GM19468 (cell line): ENCODE measurements around the gene MTCL3.

Experiments used
- ATAC-seq: cut with Tn5 transposase; IDR thresholded peaks from one replicate; pipeline ENCODE4 v1.9.1; 2021; ENCODE audit warnings: mild to moderate bottlenecking, moderate library complexity, moderate number of reproducible peaks; ENCODE audit not compliant: unreplicated experiment; ENCODE audit errors: extremely low read depth

MTCL3 gene

DNA sequence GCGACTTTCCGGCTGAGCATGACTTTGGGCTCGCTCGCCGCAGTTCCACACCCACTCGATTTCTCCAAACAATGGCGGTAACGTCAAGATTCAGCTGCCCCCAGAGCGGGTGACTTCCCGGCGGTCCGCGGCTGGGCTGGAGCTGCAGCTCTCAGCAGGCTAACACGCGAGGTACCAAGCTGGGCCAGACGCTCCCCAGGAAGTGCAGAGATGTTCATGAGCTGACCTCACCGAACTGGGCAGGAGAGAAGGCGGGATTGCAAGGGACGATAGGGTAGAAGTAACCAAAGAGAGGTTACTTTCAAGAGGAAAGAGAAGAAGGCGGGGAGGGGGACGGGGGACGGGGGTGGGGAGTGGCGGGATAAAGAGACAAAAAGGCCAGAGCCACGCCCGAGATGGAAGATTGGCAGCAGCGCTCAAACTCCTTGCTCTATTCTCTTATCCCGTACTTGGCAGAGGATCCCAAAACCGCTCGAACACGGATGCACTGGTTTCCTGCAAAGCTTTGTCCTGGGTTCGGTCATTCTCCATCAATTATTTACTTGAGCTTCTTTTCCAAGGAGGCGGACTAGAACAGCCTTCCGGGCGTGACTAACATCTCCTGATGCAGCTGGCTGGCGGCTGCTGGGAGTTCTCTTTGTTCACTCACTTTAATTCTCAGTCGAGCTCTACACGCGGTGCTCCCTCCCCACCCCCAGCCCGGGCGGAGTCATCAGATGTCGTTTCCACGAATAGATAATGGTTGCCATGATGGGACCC, at the start of gene MTCL3:
MTCL3 (minus strand) TSS at position 626 of the 759 bp plus-strand sequence.
- ATAC-seq: no peak

DNA sequence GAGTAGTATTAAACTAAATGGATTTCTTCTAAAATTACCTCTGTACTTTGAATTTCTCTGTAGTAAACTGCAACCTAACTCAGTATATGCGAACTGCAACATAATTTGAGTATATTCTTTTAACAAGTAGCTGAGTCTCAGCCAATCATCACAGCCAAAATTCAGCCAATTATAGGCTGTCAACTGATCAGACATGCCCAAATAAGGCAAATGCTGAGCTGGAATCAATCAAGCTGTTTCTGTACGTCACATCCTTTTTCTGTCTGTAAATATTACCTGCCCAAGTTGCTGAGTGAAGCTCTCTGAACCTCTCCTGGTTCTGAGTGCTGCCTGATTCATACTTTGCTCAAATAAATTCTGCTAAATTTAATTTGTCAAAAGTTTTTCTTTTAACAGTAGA, 48.3 kb upstream of the MTCL3 start:
- ATAC-seq: no peak

DNA sequence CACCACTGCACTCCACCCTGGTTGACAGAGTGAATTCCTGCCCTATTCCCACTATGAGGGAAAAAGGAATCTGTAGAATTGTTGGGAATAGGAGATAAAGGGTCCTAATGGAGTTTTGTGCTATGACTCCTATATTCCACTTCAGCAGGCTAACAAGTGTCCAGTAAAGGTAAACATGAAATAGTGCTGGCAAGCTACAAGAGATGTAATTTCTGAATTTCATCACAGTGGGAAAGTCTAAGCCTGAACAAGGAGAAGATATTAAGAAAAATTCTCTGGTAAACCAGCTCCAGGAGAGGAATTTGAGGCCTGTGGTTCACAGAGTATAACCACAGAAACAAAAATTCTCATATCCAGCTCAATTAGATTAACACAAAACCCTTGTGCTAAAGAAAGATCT, 47.5 kb upstream of the MTCL3 start:
- no peak for ATAC-seq

DNA sequence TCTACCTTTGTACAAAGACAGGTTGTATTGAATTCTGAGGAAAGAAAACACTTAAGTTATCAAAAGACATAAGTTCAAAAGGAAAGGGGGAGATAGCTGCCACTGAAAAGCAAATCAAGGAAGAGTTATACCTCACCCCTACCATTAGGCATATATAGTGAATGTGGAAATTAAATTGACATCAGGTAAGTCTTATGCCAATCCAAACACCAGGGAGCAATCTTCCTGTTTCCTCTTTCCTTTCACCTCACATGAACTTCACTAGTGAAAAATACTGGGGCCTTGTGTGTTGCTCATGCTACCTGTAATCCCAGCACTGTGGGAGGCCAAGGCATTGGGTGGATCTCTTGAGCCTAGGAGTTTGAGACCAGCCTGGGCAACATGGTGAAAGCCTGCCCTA, 47.0 kb upstream of the MTCL3 start:
- no peak for ATAC-seq

DNA sequence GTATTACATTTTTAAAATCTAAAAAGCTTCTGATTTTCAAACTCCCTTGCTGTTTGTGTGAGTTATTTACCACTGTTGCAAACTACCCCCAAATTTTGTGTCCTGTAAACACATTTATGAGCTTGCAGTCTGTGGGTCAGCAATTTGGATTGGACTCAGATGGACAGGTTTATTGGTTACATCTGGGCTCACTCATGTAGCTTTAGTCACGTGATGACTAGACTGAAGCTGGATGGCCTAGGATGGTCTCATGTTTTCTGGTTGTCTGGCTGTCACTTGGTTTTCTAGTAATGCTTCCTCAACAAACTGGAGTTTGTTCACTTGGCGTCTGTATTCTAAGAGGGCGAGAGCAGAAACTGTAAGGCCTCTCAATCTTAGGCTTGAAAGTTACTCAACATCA, 45.6 kb upstream of the MTCL3 start:
- ATAC-seq: no peak

DNA sequence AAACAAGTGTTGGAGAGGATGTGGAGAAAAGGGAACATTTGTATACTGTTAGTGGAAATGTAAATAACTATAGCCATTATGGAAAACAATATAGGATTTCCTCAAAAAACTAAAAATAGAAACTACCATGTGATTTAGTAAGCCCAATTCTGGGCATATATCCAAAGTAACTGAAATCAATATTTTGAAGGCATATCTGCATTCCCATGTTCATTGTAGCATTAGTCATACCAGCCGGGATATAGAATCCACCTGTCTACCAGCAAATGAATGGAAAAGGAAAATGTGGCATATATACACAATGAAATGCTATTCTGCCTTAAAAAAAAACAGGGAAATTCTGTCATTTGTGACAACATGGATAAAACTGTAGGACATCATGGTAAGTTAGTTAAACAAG, 42.5 kb upstream of the MTCL3 start:
- no peak for ATAC-seq

DNA sequence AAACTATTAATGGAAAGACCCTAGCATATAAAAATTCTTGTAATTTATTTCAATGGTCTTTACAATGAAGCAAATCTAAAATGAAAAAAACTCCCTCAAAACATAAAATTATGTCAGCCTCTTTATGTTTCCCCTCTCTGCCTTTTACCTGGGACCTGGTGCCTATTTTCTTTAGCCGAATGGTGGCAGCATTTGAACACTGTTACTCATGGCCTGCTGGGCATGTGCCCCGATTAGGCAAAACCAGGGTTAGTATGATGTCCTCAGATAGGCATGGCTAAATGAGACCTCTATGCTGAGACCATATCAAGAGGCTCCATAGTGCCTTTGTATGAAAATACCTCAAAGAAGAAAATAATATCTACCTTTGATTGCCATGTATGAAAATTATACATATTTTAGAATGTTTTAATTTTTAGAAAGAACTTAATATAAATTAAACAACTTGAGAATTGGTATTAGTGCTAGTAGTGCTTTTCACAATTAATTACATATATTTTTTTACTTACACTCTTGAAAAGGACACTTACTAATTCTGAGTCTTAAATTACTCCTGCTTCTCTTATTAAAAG, 35.4 kb upstream of the MTCL3 start:
- peak; percentile 57 for ATAC-seq

DNA sequence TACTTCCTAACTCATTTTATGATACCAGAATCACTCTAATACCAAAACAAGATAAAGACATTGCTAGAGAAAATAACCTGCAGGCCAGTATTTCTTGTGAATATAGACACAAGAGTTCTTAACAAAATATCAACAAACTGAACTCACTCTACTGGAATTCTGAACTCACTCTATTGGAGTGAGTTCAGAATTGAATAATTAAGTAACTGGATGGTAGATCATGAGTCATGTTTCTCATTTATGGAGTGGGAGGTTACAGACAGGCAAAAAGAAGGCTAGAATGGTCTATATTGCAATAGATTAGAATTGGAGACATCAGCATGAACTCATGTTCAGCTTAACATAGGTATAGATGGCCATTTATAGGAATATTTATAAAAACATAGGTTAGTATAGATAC, 31.3 kb upstream of the MTCL3 start:
- ATAC-seq: no peak

DNA sequence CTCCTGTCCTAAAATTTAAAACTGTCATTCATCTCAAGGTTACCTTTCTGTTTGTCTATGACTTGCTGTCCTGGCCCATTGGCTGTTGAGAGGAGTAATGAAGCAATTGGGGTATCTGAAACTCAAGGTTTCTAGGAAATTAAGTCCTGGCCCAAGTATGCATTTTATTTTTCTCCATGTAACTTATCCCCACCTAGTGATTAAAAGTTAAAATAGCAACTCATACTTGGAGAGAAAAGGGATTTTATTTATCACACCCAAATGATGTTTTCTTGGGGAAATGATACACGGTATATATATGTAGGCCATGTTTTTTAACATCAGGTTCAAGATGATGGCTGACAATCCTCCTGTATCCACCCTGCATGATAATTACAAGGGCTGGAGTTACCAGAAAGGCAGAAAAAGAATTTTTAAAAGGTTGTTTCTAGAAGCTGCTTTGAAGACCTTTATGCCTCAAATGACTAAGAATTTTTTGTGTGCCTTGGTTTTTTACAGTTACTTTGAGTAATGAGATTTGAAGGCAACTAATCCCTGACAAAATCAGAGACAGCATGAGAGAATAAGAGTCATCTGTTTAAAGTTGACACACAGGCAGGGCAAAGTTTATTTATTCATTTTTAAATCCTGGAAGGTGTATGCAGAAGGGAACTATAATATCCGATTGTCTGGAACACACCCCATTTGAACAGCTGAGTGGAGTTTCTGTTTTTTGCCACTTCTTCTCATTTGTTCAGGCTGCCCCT, 28.9 kb upstream of the MTCL3 start:
- no peak for ATAC-seq

DNA sequence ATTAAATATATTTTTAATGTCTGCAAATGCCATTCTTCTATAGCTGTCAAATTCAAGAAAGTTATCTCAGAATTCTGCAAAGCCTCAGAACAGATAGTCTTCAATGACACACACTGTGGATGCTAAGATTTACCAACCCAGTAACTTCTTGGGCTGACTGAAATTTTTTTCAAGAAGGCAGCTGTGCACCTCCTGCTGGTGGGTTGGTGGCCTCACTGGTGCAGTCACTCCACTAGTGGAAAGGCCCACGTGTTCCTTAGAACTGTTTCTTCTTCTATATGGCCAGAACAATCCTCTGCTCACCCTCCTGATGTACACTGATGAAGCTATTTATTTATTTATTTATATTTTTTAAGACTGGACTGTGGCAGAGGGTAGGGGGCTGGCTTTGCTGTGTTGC, 28.1 kb upstream of the MTCL3 start:
- no peak for ATAC-seq

DNA sequence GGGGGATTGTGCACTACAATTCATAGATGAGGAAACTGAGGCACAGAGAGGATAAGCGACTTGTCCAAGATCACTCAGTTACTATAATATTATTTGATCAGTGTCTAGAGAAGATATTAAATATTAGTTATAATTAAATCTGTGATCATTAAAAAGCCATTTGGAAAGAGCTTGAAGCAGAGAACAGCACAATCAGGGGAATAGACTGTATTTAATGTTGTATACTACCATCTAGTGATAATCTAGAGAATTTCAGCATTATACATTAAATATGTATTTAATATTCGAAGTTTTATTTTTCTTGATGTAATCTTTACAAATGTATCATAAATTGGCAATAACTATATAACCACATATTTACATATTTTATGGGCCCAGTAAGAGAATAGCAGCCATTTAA, 20.1 kb upstream of the MTCL3 start:
- ATAC-seq: no peak

DNA sequence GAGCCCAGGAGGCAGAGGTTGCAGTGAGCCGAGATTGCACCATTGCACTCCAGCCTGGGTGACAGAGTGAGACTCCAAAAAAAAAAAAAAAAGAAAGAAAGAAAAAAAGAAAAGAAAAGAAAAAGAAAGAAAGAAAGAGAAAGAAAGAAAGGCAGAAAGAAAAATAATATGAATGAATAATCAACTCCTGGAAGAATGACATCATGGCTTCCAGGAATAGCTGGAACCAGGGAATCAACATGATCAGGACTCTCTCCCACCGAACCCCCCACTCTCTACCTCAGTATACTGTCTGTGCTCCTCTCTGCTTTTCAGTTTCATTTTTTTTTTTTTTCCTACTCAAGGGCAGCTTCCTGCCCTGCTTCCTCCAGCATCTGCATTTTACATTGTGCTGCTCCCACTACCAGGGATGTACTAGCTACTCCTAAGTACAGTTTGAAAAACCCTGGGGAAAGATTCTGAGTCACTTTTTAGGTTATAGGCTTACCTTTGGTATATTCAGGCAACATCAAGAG, 19.7 kb upstream of the MTCL3 start:
- ATAC-seq: no peak

DNA sequence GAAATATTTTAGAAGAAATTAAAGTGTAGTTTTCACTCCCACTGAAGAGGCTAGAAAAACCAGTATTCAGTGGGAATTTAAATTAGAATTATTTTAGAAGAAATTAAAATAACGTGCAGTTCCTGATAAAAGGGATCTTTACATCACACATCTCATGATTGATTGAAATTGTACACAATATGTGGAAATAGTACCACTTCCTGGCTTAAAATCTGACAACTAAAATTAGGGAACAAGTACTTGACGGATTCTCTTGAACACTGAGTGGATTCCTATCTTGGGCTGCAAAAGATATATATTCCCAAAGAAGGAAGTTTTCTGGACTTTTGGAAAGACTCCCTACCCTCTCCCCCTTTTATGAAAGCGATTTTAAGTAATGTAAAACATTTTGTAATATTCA, 14.6 kb upstream of the MTCL3 start:
- ATAC-seq: no peak

DNA sequence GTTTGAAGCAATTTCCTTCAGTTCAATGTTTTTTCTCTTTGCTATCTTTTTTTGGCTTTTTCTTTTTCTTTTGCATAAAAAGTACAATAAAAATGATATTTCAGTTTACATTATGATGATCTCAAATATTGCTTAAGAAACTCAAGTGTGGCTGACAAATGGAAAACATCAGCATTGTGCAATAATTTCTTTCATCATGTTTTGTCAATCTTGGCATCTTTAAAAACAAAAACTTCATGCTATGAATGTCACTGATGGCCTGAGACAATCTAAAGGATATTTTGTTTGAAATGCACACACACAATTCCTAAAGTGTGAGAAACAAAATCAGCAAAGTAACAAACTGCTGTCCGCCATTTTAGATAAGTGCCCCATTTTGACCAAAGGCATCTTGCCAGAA, 13.9 kb upstream of the MTCL3 start:
- no peak for ATAC-seq

DNA sequence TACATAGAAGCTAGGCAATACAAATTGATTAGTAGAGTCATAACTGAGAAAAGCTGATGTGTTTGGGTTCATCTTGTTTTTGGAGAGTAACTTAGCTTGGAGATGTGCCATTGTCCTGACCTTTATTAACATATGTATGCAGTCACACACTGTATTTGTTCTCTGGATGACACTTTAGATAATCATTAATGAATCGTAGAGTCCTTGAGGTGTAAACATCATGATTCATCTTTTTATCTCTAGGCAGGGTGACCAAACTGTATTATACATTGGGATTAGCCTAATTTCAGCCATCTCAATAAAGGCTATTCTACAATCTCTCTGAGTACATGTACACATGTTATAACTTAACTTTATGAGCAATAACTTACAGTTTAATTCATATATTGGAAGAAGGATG, 3.6 kb upstream of the MTCL3 start:
- no peak for ATAC-seq

DNA sequence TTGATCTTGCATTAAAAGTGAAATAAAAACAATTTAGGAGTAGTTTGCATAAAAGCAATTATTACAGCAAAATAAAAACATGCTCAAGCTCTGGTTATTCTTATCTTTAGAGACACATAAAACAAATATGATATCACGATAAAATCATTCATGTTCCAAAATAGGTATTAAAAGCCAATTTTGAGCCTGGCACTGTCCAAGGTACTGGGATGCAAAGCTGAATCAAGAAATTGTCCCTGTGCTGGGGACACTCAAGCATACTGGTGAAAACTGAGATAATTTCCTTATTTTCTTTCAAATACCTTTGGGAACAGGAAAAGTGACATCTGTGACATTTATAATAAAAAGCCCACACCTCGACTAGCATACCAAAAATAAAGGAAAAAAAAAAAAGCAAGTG, 931 bp upstream of the MTCL3 start:
- ATAC-seq: no peak

DNA sequence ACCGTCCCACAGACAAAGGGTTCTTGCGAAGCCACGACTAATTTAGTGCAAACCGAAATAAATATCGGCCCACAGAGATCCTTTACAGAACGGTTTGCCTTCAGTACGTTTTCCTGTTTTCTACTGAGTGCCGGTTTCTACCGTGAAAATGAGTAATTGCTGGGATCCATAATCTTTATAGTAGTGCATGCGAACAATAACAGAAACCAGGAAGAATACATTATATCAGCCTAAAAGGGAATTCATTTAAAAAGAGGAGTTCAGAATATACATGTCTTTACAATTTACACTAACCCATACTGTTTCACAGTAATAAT, 292 bp upstream of the MTCL3 start:
- no peak for ATAC-seq

DNA sequence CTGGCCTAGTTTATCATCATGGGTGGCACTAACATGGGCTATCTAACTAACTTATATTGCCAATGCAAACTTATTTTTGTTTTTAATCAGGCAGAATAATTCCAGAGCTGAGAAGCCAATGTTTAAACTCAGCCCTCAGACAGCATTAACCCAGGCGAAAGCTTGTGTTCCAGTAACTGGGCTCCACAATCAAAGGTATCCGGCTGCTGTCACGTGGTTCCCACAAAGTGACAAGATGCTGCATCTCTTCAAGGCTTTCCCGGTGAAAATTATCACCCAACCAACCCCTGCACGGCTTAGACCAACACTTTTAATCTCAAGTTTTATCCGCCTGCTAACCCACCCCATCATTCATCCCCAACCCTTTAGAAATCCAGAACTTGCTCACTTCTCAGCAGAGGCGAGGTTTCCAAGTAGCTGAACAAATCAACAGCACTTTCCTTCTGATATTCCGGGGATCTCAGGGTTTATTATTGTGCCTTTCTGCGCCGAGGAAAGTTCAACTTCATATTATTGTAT, 885 bp downstream of the MTCL3 start:
- ATAC-seq: no peak

DNA sequence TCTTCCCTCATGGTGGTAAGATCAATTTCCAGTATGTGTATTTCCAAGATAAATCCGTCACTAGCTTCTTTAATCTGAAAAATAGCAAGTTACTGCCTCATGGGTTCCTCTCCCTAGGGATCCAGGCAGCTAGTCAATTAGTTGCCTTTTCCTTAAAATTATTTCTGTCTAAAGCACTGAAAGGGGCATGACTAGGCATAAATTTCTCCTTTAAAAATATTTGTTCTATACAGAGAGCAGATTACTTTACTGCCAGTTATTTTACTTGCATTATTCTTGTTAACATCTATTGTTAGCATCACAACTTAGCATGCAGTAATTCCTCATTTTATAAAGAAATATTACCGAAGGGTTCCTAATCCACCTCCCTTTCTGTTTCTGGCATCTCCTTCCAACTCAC, 1.4 kb downstream of the MTCL3 start:
- ATAC-seq: no peak

DNA sequence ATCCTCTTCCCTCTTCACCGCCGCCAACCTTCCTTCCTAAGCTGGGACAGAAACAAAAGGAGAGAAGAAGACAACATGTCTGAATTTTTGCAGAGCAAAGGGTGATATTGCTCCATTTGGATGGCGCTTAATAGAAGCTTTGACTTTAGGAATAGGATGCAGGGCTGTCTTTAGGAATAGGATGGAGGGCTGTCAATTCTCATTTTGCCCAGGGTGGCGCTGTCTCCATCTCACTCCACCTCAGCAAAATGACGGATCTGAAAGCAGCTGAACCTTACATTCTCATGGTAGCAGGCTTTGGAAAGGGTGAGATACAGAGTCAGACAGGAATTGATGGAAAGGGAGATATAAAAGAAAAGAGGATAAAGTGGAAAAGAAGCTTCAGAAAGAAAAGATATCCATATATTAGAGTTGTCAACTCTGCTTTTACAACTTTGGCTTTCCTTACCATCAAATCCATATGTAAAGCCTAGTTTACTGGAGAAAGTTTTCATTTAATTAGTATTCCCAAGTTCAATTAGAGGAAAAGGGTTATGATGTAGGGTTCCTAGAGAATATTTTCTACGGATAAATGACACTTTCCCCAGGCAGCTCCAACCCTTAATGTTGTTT, 2.4 kb downstream of the MTCL3 start:
- ATAC-seq: peak; percentile 11
